ENCODE results near the gene PODNL1.

The PODNL1 gene

GRCh38 chr19:13892870-13893269, 45.3 kb downstream of the PODNL1 start:
- DNase-seq (ENCODE audit: low read depth in 2 of 2), result no peak

DNA sequence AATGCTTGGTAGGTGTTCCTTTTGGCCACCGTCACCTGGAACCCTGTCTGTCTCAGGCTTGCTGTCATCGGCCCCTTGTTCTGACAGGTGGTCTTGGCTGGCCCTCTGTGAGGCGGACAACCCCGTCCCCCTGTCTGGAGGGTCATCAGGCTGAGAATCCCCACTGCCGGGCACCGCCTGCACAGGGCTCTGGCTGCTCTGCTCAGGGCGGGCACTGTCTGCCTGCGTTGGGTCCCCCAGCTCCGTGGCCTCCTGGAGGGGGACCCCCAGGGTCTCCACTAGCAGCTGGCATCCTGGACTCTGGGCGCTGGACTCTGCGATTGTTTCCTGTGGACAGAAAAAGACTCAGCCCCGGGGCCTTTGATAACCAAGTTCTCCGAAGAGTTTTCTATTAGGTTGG, 48.1 kb downstream of the PODNL1 start:
- DNase-seq (ENCODE audit: low read depth in 2 of 2), result no peak

DNA sequence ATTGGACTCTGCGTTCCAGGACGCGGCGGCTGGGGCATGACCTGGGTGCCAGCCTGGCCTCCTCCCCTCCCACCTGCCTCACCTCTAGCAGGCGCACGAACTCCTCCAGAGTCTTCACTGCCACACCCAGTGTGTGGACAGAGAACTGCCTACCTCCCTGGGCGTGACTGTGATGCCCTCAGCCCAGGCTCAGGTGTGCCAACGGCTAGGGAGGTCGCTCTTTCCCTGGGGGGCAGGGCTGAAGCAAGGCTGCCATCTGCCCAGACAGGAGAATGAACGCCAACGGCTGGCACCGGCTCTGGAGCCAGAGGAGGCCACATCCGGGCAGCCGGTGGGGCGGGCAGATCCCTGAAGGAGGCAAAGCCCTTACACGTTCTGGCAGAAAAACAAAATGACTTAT, 49.9 kb downstream of the PODNL1 start:
- DNase-seq (ENCODE audit: low read depth in 2 of 2), result no peak

GRCh38 chr19:13887517-13887916, 50.7 kb downstream of the PODNL1 start:
- DNase-seq (ENCODE audit: low read depth in 2 of 2), result no peak

- no peak for DNase-seq (ENCODE audit: low read depth in 2 of 2)
Observed at GRCh38 chr19:13887018-13887436, 51.2 kb downstream of the PODNL1 start.

GRCh38 chr19:13885826-13886365, 52.3 kb downstream of the PODNL1 start:
- no peak for DNase-seq (ENCODE audit: low read depth in 2 of 2)

DNA sequence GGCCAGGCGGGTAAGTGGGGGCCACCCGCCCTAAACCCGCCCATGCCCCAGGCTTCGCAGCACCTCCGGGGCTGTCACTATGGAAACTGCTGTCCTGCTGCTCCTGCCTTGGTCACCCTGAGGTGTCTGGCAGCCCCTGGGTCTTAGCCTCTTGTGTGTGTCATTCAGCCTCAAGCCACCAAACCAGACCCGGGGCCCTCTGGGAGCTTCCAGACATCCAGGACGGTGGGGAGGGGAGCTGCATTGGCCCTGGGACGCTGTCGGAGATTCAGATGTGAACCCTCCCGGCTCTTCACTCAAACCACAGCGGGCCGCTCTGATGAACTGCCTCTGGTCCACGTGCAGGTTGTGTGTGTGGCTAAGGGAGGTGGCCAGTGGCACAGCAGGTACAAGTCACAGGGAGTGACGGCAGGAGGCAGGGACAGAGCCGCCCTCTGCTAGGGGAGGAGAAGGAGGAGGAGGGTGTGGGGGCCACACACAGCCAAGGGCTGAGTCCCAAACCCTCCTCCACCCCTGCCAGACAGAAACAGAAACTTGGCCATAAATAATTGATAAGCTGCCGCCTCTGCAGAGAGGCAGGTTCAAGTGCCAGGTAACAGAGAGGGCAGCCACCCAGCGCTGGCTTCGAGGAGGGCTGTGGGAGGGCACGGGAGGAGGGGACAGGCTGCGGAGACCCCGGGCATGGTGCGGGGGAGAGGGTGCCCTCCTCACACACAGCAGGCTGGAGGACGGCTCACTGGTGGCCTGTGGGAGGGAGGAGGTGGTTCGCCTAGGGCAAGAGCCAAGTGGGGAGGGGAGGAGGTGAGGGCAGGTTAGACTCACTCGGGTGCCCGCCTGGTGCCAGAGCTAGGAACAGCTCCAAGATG, 53.3 kb downstream of the PODNL1 start:
- DNase-seq (ENCODE audit: low read depth in 2 of 2), result no peak

GRCh38 chr19:13883516-13884064, 54.6 kb downstream of the PODNL1 start:
- DNase-seq (ENCODE audit: low read depth in 2 of 2), result no peak

- DNase-seq (ENCODE audit: low read depth in 2 of 2), result no peak
Observed at GRCh38 chr19:13882836-13883235, 55.4 kb downstream of the PODNL1 start.

- DNase-seq (ENCODE audit: low read depth in 2 of 2), result no peak
Observed at GRCh38 chr19:13882419-13882795, 55.8 kb downstream of the PODNL1 start.

DNA sequence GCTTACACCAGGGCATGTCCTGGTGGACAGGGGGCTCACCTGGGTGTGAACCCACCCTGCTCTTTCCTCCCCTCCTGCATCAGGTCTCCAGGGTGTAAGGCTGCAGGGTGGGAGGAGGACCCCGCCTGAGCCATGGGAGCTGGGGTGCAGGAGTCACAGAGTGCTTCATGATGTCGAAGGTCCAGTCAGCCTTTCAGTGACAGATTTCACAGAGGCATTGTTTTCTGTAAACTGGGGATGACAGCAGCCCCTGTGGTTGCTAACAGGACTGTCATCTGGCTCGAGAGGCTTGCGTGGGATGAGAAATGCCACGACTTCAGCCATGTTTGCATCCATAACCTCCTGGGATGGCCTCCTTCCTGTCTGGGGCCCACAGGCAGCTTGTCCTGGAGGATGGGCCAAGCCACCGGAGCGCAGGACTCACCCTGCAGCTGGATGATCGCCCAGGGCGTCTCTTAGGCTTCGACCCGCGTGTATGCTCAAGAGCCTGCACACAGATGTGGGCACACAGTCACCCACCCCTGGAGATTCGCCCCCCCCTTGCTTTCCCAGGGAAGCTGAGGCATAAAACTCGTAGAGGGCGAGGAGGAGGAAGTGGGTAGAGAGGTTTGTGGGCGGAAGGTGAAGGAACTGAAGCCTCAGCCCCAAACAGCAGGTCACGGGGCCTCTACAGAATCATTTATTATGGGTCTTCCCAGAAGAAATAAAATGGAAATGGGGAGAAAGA, 56.4 kb downstream of the PODNL1 start:
- DNase-seq (ENCODE audit: low read depth in 2 of 2), result no peak

DNA sequence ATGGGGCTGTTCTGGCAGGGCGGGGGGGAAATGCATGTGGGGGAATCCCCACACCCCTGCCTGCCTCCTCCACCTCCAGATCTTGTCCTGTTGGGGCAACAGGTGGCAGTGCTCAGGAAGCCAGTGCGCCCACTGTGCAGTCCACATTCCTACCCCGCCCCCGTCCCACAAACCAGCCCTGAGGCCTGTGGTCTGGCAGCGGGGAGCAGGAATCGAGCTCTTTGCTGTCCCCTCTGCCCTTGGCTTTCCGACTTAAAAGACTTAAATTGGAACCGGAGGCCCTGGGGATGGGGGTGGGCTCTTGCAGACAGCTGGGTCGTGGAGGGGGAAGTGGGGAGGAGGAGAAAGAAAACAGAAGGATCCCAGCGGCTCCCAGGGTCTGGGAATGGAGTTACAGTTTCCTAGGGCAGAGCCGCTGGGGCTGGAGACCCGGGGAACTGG, 56.9 kb downstream of the PODNL1 start:
- no peak for DNase-seq (ENCODE audit: low read depth in 2 of 2)
